CD4-positive, alpha-beta T cell (primary cell): ENCODE results near the gene FKBP4. TPM values are rescaled to one million over a fixed set of nuclear protein-coding genes. Genes with fewer than 3 reads are reported as not detected.

Source experiments
- ATAC-seq: fragments of 200-7000 bp; cut with Tn5 transposase; one replicate; pipeline ENCODE4 v1.10.0; 2022; ENCODE audit warnings: mild to moderate bottlenecking; ENCODE audit not compliant: poor library complexity
- CTCF ChIA-PET: fragments of 350-600 bp; sonication (Branson Sonifier 250); formaldehyde crosslinking; loops from one replicate; lab custom pipeline; 2021; ENCODE audit warnings: antibody characterized with exemption, inconsistent platforms; lab: Charles Lee
- POLR2A ChIA-PET: fragments of 350-600 bp; sonication (Branson Sonifier 250); formaldehyde crosslinking; loops from one replicate; lab custom pipeline; 2021; ENCODE audit warnings: antibody characterized with exemption, inconsistent platforms; lab: Charles Lee
- DNase-seq, 14 experiments: peaks; one replicate each; pipeline ENCODE4 v3.0.0-alpha.2; 2013 to 2020; ENCODE audit warnings: mixed read lengths in 2 of 14
- H3K27ac ChIP-seq, 2 donors: one replicate each; pipeline versions ENCODE4 v1.5.1 to v1.7.0; 2013; ENCODE audit warnings: low read length in 2 of 2, low read depth in 1 of 2, mild to moderate bottlenecking in 1 of 2
- H3K27me3 ChIP-seq, 2 experiments: 1 replicate in 1 of 2; 2 replicates in 1 of 2; pipeline versions ENCODE4 v1.6.1 to v1.7.0; 2013; ENCODE audit warnings: low read length in 2 of 2, control low read depth in 1 of 2, mild to moderate bottlenecking in 1 of 2, moderate library complexity in 1 of 2; ENCODE audit not compliant: insufficient read depth in 2 of 2, control insufficient read depth in 1 of 2
- H3K36me3 ChIP-seq: one replicate; pipeline ENCODE4 v1.6.1; 2013; ENCODE audit warnings: low read length, control low read depth; ENCODE audit not compliant: insufficient read depth
- H3K4me1 ChIP-seq: one replicate; pipeline ENCODE4 v1.6.1; 2013; ENCODE audit warnings: low read length, control low read depth; ENCODE audit not compliant: insufficient read depth
- H3K4me3 ChIP-seq: one replicate; pipeline ENCODE4 v1.5.1; 2013; ENCODE audit warnings: mild to moderate bottlenecking, low read length, moderate library complexity
- H3K9me3 ChIP-seq, 2 experiments: 1 replicate in 1 of 2; 2 replicates in 1 of 2; pipeline versions ENCODE4 v1.6.1 to v1.7.0; 2013; ENCODE audit warnings: low read length in 2 of 2, mild to moderate bottlenecking in 2 of 2, control low read depth in 1 of 2, moderate library complexity in 1 of 2; ENCODE audit not compliant: control insufficient read depth in 1 of 2, insufficient read depth in 1 of 2
- H3K27ac Mint-ChIP-seq: one replicate; pipeline ENCODE4 v1.8.0; 2020; ENCODE audit warnings: mixed read lengths
- H3K27me3 Mint-ChIP-seq: one replicate; pipeline ENCODE4 v1.8.0; 2021; ENCODE audit warnings: mixed read lengths
- H3K36me3 Mint-ChIP-seq: one replicate; pipeline ENCODE4 v1.8.0; 2021; ENCODE audit warnings: low read depth, mixed read lengths
- H3K4me1 Mint-ChIP-seq: one replicate; pipeline ENCODE4 v1.8.0; 2021; ENCODE audit warnings: low read depth, mixed read lengths
- H3K4me3 Mint-ChIP-seq: one replicate; pipeline ENCODE4 v1.8.0; 2020; ENCODE audit warnings: mild to moderate bottlenecking, mixed read lengths
- H3K9me3 Mint-ChIP-seq: one replicate; pipeline ENCODE4 v1.8.0; 2020; ENCODE audit warnings: mixed read lengths
- CTCF ChIP-seq: fragments of 200-600 bp; IDR thresholded peaks from one replicate; pipeline ENCODE4 v1.8.0; 2022; ENCODE audit warnings: antibody characterized with exemption, mild to moderate bottlenecking
- intact Hi-C, 2 experiments: fragments of 100-400 bp; cut with DNase I in 1 of 2; cut with micrococcal nuclease in 1 of 2; formaldehyde crosslinking; loops; one replicate each; pipeline versions ENCODE4 v1.15.1 to v1.9.0; 2023 to 2025; cut with DNase I, micrococcal nuclease
- total RNA-seq, 174 experiments: library from RNA in 2 of 174; stranded (reverse) in 2 of 174; gene quantifications; one replicate each; pipeline ENCODE4 v1.2.3 and lab custom pipeline; 2021 to 2026

FKBP4 gene
- total RNA-seq, 2 experiments from 2014 or later = 35.7 to 40.3 TPM

- Histone ChIP-seq H3K4me3 (no peak overlapping the region), H3K4me1 (no peaks in the 10 kb centered on the region), H3K27ac (no peak overlapping the region), H3K9me3 (no peaks in the 10 kb centered on the region), H3K27me3 (no peaks in the 10 kb centered on the region), H3K36me3 (peaks cover 91% of the 10 kb centered on the region)
- Mint-ChIP-seq H3K9me3 (no peaks in the 10 kb centered on the region), H3K27me3 (no peaks in the 10 kb centered on the region), H3K36me3 (peaks cover 91% of the 10 kb centered on the region), H3K4me1 (no peaks in the 10 kb centered on the region), H3K4me3 (no peak overlapping the region), H3K27ac (no peak overlapping the region)
- no peak for TF ChIP-seq CTCF
- DNase-seq (no peak), ATAC-seq (no peak)
- intact Hi-C loops = no loop called here
- ChIA-PET POLR2A (no interaction called here), CTCF (no interaction called here)
Measured at GRCh38 chr12:2823483-2823882, 28.7 kb downstream of the FKBP4 start.

DNA sequence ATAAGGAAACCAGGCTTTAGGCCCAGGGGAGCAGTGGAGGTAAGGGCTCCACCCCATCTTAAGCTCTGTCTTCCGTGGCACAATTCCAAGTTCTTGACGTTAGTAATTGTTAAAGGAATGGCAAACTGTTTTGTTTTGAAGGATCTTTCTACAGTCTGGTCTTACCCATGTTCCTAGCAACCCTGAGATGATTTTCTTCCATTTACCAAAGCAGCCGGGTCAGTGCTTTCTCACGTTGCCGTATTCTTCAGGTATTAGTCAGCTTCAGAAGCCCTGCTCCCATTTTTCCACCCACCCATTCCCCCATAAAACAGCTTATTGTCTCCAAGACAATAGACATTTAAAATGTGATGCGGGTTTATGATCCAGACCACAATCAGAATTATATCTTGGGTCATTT lies 29.8 kb downstream of the FKBP4 start:
- Mint-ChIP-seq H3K4me1 (no peaks in the 10 kb centered on the region), H3K4me3 (no peak overlapping the region), H3K27me3 (no peaks in the 10 kb centered on the region), H3K9me3 (no peaks in the 10 kb centered on the region), H3K36me3 (peaks cover 94% of the 10 kb centered on the region), H3K27ac (no peak overlapping the region)
- CTCF ChIA-PET = no interaction called here
- no peak for ATAC-seq
- H3K9me3 ChIP-seq = no peaks in the 10 kb centered on the region
- no peaks in the 10 kb centered on the region for H3K27me3 ChIP-seq
- intact Hi-C loops = no loop called here
- TF ChIP-seq CTCF = no peak
- H3K4me1 ChIP-seq = no peaks in the 10 kb centered on the region
- DNase-seq = no peak
- peaks cover 86% of the 10 kb centered on the region for H3K36me3 ChIP-seq
- POLR2A ChIA-PET = no interaction called here
- H3K4me3 ChIP-seq = no peak overlapping the region
- no peak overlapping the region for H3K27ac ChIP-seq

- TF ChIP-seq CTCF = no peak
- Histone ChIP-seq H3K27ac (no peak overlapping the region), H3K4me1 (no peaks in the 10 kb centered on the region), H3K9me3 (no peaks in the 10 kb centered on the region), H3K4me3 (no peak overlapping the region), H3K36me3 (peaks cover 80% of the 10 kb centered on the region), H3K27me3 (no peaks in the 10 kb centered on the region)
- CTCF ChIA-PET = no interaction called here
- ATAC-seq (no peak), DNase-seq (no peak)
- Mint-ChIP-seq H3K27me3 (no peaks in the 10 kb centered on the region), H3K9me3 (no peaks in the 10 kb centered on the region), H3K4me3 (no peak overlapping the region), H3K27ac (no peak overlapping the region), H3K36me3 (peaks cover 91% of the 10 kb centered on the region), H3K4me1 (no peaks in the 10 kb centered on the region)
- intact Hi-C loops = no loop called here
- POLR2A ChIA-PET = no interaction called here
Measured at GRCh38 chr12:2825132-2825531, 30.4 kb downstream of the FKBP4 start.
